Suprapubic skin (tissue), 3 donors: ENCODE results near the gene LYSMD1.
A peak's percentile ranks its signal among the peaks of the same experiment; 100 is the strongest.

Experiments
- CTCF ChIP-seq, 2 donors: fragments of 200-600 bp in 1 of 2; fragments of 450-650 bp in 1 of 2; sonication (generic) in 1 of 2; IDR thresholded peaks; one replicate each; pipeline ENCODE4 v1.5.1; 2016 to 2019; ENCODE audit warnings: antibody characterized with exemption in 2 of 2, mild to moderate bottlenecking in 1 of 2, moderate library complexity in 1 of 2
- POLR2AphosphoS5 ChIP-seq, 3 donors: sonication (generic); formaldehyde crosslinking; IDR thresholded peaks; one replicate each; pipeline ENCODE4 v1.6.1; 2017; ENCODE audit warnings: antibody characterized with exemption in 3 of 3

- TF ChIP-seq CTCF (IDR thresholded peaks at IDR 0.05) (peak; percentile 32 to 35), POLR2AphosphoS5 (IDR thresholded peaks at IDR 0.05) (no peak)
Observed at GRCh38 chr1:151196292-151196800, 30.6 kb upstream of the LYSMD1 start.
